ENCODE results near the gene ATF5. TPM values are rescaled to one million over a fixed set of nuclear protein-coding genes. Genes with fewer than 3 reads are reported as not detected.

The ATF5 gene
- total and polyA plus RNA-seq, 10 of the 15 experiments (the other 5 are each of a cell fraction or from before 2014, with no cell fraction given), result 9.1 to 133 (median 24.0) TPM

DNA sequence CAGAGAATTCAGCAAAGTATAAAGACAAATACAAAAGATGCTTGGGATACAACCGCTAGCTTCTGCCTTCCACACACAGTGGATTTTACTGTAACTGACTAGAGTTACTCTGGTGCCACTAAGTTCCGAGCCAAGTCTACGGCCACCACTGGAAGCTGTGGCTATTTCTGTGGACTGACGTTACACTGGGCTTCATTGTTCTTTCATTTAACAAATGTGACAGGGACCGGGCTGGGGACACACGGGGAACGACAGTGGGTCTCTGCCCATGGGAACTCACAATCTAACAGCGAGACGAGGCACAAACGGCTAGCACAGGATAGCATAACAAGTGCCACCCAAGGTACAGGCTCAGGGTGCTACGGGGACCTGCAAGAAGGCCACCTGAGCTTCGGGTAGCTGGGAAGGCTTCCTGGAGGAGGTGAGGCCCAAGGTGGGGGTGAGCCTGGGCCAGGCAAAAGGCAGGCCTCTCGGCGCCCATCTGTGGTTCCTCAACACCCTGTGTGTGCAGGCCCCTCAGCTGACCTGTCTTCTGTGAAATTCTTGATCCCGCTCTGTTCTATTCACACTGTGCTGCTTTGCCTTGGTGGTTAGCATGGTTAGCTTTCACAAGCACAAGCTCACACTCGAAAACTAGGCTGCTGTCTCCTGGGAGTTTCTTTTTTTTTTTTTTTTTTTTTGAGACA is 22.0 kb upstream of the ATF5 start (continued):
- TF ChIP-seq REST (IDR thresholded peaks at IDR 0.05; ENCODE audit: low read depth, low read length) (no peak), MYC (IDR thresholded peaks at IDR 0.05; ENCODE audit: insufficient read depth, insufficient read length, insufficient replicate concordance, low read length, severe bottlenecking) (no peak), SMAD1 (IDR thresholded peaks at IDR 0.05; ENCODE audit: low read depth, partially characterized antibody) (no peak), RB1 (IDR thresholded peaks at IDR 0.05; ENCODE audit: borderline replicate concordance) (no peak), DPF2 (IDR thresholded peaks at IDR 0.05) (no peak), SP1 (IDR thresholded peaks at IDR 0.05; ENCODE audit: low read depth, low read length) (no peak), FOXK2 (IDR thresholded peaks at IDR 0.05) (no peak), ZNF24 (IDR thresholded peaks at IDR 0.05) (no peak), RAD51 (IDR thresholded peaks at IDR 0.05) (no peak), NR2F1 (conservative IDR thresholded peaks at IDR 0.05) (no peak), TARDBP (IDR thresholded peaks at IDR 0.05; ENCODE audit: borderline replicate concordance) (no peak), PAX8 (IDR thresholded peaks at IDR 0.05) (no peak), YY1 (IDR thresholded peaks at IDR 0.05; ENCODE audit: low read depth, low read length) (no peak), KDM1A (IDR thresholded peaks at IDR 0.05; ENCODE audit: borderline replicate concordance) (no peak), SIN3A (IDR thresholded peaks at IDR 0.05; ENCODE audit: low read depth, low read length) (no peak), BMI1 (IDR thresholded peaks at IDR 0.05; ENCODE audit: borderline replicate concordance) (no peak), KAT2A (conservative IDR thresholded peaks at IDR 0.05; ENCODE audit: control insufficient read depth, low read depth, low read length) (no peak), RCOR1 (conservative IDR thresholded peaks at IDR 0.05; ENCODE audit: low read depth, low read length) (no peak), NFYA (IDR thresholded peaks at IDR 0.05; ENCODE audit: borderline replicate concordance, low read depth, low read length) (no peak), NBN (IDR thresholded peaks at IDR 0.05) (peak; percentile 80; the same call in 1 of the 2 replicates), BCLAF1 (IDR thresholded peaks at IDR 0.05) (no peak), STAT1 (conservative IDR thresholded peaks at IDR 0.05) (no peak)
- TF ChIP-seq, protein P1, sequence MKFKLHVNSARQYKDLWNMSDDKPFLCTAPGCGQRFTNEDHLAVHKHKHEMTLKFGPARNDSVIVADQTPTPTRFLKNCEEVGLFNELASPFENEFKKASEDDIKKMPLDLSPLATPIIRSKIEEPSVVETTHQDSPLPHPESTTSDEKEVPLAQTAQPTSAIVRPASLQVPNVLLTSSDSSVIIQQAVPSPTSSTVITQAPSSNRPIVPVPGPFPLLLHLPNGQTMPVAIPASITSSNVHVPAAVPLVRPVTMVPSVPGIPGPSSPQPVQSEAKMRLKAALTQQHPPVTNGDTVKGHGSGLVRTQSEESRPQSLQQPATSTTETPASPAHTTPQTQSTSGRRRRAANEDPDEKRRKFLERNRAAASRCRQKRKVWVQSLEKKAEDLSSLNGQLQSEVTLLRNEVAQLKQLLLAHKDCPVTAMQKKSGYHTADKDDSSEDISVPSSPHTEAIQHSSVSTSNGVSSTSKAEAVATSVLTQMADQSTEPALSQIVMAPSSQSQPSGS (IDR thresholded peaks at IDR 0.05; ENCODE audit: low read length), result 0 out of 2 replicates have a peak, but pooled peaks have one; percentile 18
- TF ChIP-seq, protein P2, sequence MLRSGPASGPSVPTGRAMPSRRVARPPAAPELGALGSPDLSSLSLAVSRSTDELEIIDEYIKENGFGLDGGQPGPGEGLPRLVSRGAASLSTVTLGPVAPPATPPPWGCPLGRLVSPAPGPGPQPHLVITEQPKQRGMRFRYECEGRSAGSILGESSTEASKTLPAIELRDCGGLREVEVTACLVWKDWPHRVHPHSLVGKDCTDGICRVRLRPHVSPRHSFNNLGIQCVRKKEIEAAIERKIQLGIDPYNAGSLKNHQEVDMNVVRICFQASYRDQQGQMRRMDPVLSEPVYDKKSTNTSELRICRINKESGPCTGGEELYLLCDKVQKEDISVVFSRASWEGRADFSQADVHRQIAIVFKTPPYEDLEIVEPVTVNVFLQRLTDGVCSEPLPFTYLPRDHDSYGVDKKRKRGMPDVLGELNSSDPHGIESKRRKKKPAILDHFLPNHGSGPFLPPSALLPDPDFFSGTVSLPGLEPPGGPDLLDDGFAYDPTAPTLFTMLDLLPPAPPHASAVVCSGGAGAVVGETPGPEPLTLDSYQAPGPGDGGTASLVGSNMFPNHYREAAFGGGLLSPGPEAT (IDR thresholded peaks at IDR 0.05; ENCODE audit: low read depth), result peak; percentile 58
